ENCODE results near the gene MAN2C1. TPM values are rescaled to one million over a fixed set of nuclear protein-coding genes. Genes with fewer than 3 reads are reported as not detected.

MAN2C1 gene
- total and polyA plus RNA-seq, 2 donors (not counting 1 experiment from before 2014, with no cell fraction given): 186 to 229 TPM

DNA sequence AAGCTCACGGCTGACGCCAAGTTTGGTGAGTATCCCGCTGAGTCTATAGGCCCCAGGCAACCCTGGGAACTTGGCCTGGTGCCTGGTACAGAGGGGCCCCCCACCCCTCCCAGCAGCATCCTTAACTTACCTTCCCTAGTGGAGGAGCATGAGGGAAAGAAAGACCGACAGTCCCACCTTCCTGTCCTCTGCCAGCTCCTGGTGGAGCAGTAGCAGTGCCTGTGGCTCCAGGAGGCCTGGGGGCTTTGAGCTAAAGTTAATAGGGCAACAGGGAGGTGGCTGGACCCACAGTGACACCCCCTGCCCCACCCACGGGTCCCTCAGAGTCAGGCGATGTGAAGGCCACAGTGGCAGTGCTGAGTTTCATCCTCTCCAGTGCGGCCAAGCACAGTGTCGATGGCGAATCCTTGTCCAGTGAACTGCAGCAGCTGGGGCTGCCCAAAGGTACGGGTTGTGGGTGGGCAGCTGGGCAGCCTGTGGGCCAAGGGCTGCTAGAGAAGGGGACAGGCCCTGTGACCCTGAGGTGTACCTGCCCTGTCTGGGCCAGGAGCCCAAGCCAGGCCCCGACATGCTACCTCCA, 29.7 kb downstream of the MAN2C1 start:
- no peak for DNase-seq
- WGBS (ENCODE audit: insufficient coverage): 100% methylated on average over 9 of the region's 11 CpGs
- Mint-ChIP-seq H3K4me3 (no peak overlapping the region), H3K4me1 (peaks cover 18% of the 10 kb centered on the region), H3K9me3 (ENCODE audit: insufficient read depth) (no peaks in the 10 kb centered on the region), H3K27me3 (no peaks in the 10 kb centered on the region), H3K27ac (no peak overlapping the region)
- ChIA-PET POLR2A (no interaction called here), CTCF (no interaction called here)
- no peak overlapping the region for H2AFZ ChIP-seq (ENCODE audit: insufficient read depth, low read depth, low read length, poor library complexity, severe bottlenecking)
- no peak overlapping the region for H3K4me2 ChIP-seq (replicated peaks; ENCODE audit: low read depth, low read length, poor library complexity, severe bottlenecking)
- H3K36me3 ChIP-seq (replicated peaks in 1 of 2; ENCODE audit: control extremely low read depth in 1 of 2, control insufficient read depth in 1 of 2, extremely low read depth in 1 of 2, insufficient read depth in 2 of 2, low read length in 1 of 2): peaks cover 0 to 8% of the 10 kb centered on the region in 2 experiments
- H3K79me2 ChIP-seq (ENCODE audit: control insufficient read depth, insufficient read depth, low read length): no peaks in the 10 kb centered on the region
- ATAC-seq (ENCODE audit: low read depth): no peak
- H3K4me3 ChIP-seq (ENCODE audit: control extremely low read depth in 1 of 5, extremely low read depth in 1 of 5, insufficient read depth in 1 of 5, low read depth in 2 of 5, low read length in 4 of 5): no peak overlapping the region
- peaks cover 9 to 16% of the 10 kb centered on the region in 2 donors for H3K4me1 ChIP-seq (ENCODE audit: control insufficient read depth in 2 of 2, insufficient read depth in 2 of 2, low read length in 2 of 2)
- intact Hi-C loops (cut with micrococcal nuclease): no loop called here
- H3K27me3 ChIP-seq (replicated peaks in 1 of 4; ENCODE audit: control extremely low read depth in 1 of 4, control insufficient read depth in 3 of 4, insufficient read depth in 4 of 4, low read length in 3 of 4): no peaks in the 10 kb centered on the region
- TF ChIP-seq, protein P1, sequence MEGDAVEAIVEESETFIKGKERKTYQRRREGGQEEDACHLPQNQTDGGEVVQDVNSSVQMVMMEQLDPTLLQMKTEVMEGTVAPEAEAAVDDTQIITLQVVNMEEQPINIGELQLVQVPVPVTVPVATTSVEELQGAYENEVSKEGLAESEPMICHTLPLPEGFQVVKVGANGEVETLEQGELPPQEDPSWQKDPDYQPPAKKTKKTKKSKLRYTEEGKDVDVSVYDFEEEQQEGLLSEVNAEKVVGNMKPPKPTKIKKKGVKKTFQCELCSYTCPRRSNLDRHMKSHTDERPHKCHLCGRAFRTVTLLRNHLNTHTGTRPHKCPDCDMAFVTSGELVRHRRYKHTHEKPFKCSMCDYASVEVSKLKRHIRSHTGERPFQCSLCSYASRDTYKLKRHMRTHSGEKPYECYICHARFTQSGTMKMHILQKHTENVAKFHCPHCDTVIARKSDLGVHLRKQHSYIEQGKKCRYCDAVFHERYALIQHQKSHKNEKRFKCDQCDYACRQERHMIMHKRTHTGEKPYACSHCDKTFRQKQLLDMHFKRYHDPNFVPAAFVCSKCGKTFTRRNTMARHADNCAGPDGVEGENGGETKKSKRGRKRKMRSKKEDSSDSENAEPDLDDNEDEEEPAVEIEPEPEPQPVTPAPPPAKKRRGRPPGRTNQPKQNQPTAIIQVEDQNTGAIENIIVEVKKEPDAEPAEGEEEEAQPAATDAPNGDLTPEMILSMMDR (IDR thresholded peaks at IDR 0.05): no peak
- no peak for TF ChIP-seq EZH2 (IDR thresholded peaks at IDR 0.05; ENCODE audit: borderline replicate concordance, insufficient read depth, low read depth, low read length, poor library complexity, severe bottlenecking)
- H3K9me3 ChIP-seq (ENCODE audit: control extremely low read depth in 1 of 3, control insufficient read depth in 2 of 3, insufficient read depth in 1 of 3, low read length in 2 of 3): no peaks in the 10 kb centered on the region
- H4K20me1 ChIP-seq (ENCODE audit: control insufficient read depth, insufficient read depth, low read length, poor library complexity, severe bottlenecking): no peaks in the 10 kb centered on the region
- no peak overlapping the region for H3K27ac ChIP-seq (ENCODE audit: low read length in 2 of 2)
- no peak overlapping the region for H3K9ac ChIP-seq (ENCODE audit: low read length)

DNA sequence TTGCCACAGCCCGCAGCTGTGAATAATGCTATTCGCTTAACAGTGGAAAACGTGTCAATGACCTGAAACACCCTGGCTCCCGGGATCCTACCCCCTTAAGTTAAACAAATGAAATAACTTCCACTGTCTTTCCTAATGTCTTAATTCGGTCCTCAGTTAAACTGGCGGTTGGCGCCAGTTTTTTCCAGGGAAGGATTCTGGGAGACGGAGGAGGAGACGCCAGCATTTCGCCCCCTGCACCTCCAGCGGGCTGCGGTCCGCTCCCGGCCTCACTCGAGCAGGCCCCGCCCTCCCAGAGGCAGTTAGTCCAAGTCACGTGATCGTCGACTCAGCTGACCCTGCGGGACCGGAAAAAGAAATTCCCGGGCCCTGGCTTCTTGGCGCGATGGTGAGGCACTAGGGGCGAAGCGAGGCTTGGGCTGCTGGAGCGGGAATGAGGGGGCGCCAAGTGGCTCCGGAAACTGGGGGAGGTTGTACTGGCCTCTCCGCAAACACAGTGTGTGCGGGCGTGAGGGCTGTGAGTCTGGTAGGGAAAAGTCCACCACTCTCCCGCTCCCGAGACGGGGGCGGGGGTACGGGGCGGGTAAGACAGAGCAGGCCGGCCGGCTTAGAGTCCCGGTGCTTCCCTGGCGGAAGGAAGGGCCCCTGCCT, 32.6 kb downstream of the MAN2C1 start, which contains the start of gene COMMD4:
COMMD4 (plus strand) TSS at position 359 of the 651 bp plus-strand sequence; CDS start at position 386, 27 bp downstream.
- Histone ChIP-seq H2AFZ (ENCODE audit: insufficient read depth, low read depth, low read length, poor library complexity, severe bottlenecking) (peak within 1 kb of the TSS; percentile 93), H4K20me1 (ENCODE audit: control insufficient read depth, insufficient read depth, low read length, poor library complexity, severe bottlenecking) (no peaks in the 10 kb centered on the region), H3K9me3 (ENCODE audit: control extremely low read depth in 1 of 3, control insufficient read depth in 2 of 3, insufficient read depth in 1 of 3, low read length in 2 of 3) (no peaks in the 10 kb centered on the region), H3K27ac (ENCODE audit: low read length in 2 of 2) (peak within 1 kb of the TSS; percentile 55 to 76), H3K36me3 (replicated peaks in 1 of 2; ENCODE audit: control extremely low read depth in 1 of 2, control insufficient read depth in 1 of 2, extremely low read depth in 1 of 2, insufficient read depth in 2 of 2, low read length in 1 of 2) (peaks cover 0 to 8% of the 10 kb centered on the region in 2 experiments), H3K4me1 (ENCODE audit: control insufficient read depth in 2 of 2, insufficient read depth in 2 of 2, low read length in 2 of 2) (peaks cover 9 to 16% of the 10 kb centered on the region in 2 donors), H3K27me3 (replicated peaks in 1 of 4; ENCODE audit: control extremely low read depth in 1 of 4, control insufficient read depth in 3 of 4, insufficient read depth in 4 of 4, low read length in 3 of 4) (no peaks in the 10 kb centered on the region), H3K79me2 (ENCODE audit: control insufficient read depth, insufficient read depth, low read length) (no peaks in the 10 kb centered on the region), H3K4me2 (replicated peaks; ENCODE audit: low read depth, low read length, poor library complexity, severe bottlenecking) (peak within 1 kb of the TSS; percentile 95), H3K4me3 (ENCODE audit: control extremely low read depth in 1 of 5, extremely low read depth in 1 of 5, insufficient read depth in 1 of 5, low read depth in 2 of 5, low read length in 4 of 5) (peak within 1 kb of the TSS; percentile 34 to 93 (median 83)), H3K9ac (ENCODE audit: low read length) (peak within 1 kb of the TSS; percentile 92)
- Mint-ChIP-seq H3K27ac (peak within 1 kb of the TSS; percentile 90), H3K9me3 (ENCODE audit: insufficient read depth) (no peaks in the 10 kb centered on the region), H3K4me3 (peak within 1 kb of the TSS; percentile 96), H3K4me1 (peaks cover 18% of the 10 kb centered on the region), H3K27me3 (peaks cover 4% of the 10 kb centered on the region)
- ChIA-PET POLR2A (interaction anchor here (0.6 to 1.9 kb wide), 4 partner anchors 12 to 665 kb away, joined by 3 to 12 read pairs (median 4); partner anchors contain the start of gene NEIL1), CTCF (interaction anchor here (1.0 to 2.7 kb wide), 3 partner anchors 32 to 293 kb away, joined by 3 to 13 read pairs (median 4); partner anchors contain the start of gene MAN2C1)
- WGBS (ENCODE audit: insufficient coverage): 1% methylated on average over 40 of the region's 42 CpGs
- ATAC-seq (ENCODE audit: low read depth) (peak; percentile 84), DNase-seq (peak; percentile 81)
- intact Hi-C loops (cut with micrococcal nuclease): loop anchor here (1.0 kb wide), 2 partner anchors 10 to 31 kb away; no protein-coding TSS in a partner anchor
- no peak for TF ChIP-seq EZH2 (IDR thresholded peaks at IDR 0.05; ENCODE audit: borderline replicate concordance, insufficient read depth, low read depth, low read length, poor library complexity, severe bottlenecking)
- TF ChIP-seq, protein P1 (IDR thresholded peaks at IDR 0.05): no peak

All from B cell (primary cell).